Esophagus muscularis mucosa (tissue), 4 donors: Measurements from ENCODE around the gene C1QTNF5.

Experiments used
- CTCF ChIP-seq, 3 experiments: fragments of 200-600 bp in 2 of 3; fragments of 450-650 bp in 1 of 3; sonication (generic) in 2 of 3; IDR thresholded peaks; one replicate each; pipeline ENCODE4 v1.5.1; 2017 to 2019; ENCODE audit warnings: antibody characterized with exemption in 3 of 3, mild to moderate bottlenecking in 2 of 3, moderate library complexity in 1 of 3
- EP300 ChIP-seq: sonication (generic); formaldehyde crosslinking; IDR thresholded peaks from one replicate; pipeline ENCODE4 v1.6.1; 2017; ENCODE audit warnings: antibody characterized with exemption
- POLR2AphosphoS5 ChIP-seq, 2 donors: sonication (generic); formaldehyde crosslinking; IDR thresholded peaks; one replicate each; pipeline ENCODE4 v1.6.1; 2017; ENCODE audit warnings: antibody characterized with exemption in 2 of 2

- TF ChIP-seq CTCF (IDR thresholded peaks at IDR 0.05): no peak
- TF ChIP-seq POLR2AphosphoS5 (IDR thresholded peaks at IDR 0.05): no peak
- TF ChIP-seq EP300: no peak
Observed at GRCh38 chr11:119330237-119330636, 10.4 kb downstream of the C1QTNF5 start.
